Testis (tissue), 3 donors: Measurements from ENCODE around the gene C1QL2. TPM values are rescaled to one million over a fixed set of nuclear protein-coding genes. Genes with fewer than 3 reads are reported as not detected.

Source experiments
- DNase-seq: peaks from one replicate; pipeline ENCODE4 v3.0.0-alpha.2; 2019
- H3K27ac ChIP-seq, 2 donors: fragments of 200-600 bp; sonication (generic); one replicate each; pipeline ENCODE4 v1.5.1; 2019
- H3K27me3 ChIP-seq: fragments of 200-600 bp; sonication (generic); one replicate; pipeline ENCODE4 v1.5.1; 2019
- H3K36me3 ChIP-seq: fragments of 200-600 bp; sonication (generic); one replicate; pipeline ENCODE4 v1.5.1; 2017; ENCODE audit warnings: low read depth; ENCODE audit errors: missing control alignments
- H3K4me1 ChIP-seq: fragments of 200-600 bp; sonication (generic); one replicate; pipeline ENCODE4 v1.5.1; 2019
- H3K4me3 ChIP-seq, 2 donors: fragments of 200-600 bp; sonication (generic); one replicate each; pipeline ENCODE4 v1.5.1; 2017 to 2019
- H3K9me3 ChIP-seq: fragments of 200-600 bp; sonication (generic); one replicate; pipeline ENCODE4 v1.5.1; 2017
- POLR2A ChIP-seq: fragments of 450-650 bp; IDR thresholded peaks from one replicate; pipeline ENCODE4 v1.6.1; 2017; ENCODE audit warnings: antibody characterized with exemption, mild to moderate bottlenecking, moderate library complexity
- WGBS, 2 donors: methylation state at CpG; one replicate each; pipeline ENCODE4 v1.1.5; 2018; 5-methylcytosine and 5-hydroxymethylcytosine counted together
- intact Hi-C: fragments of 100-400 bp; cut with DNase I; formaldehyde crosslinking; loops from one replicate; pipeline ENCODE4 v1.15.1; 2023; ENCODE audit warnings: low total_unique reads
- polyA plus RNA-seq: library from polyadenylated mRNA; stranded (reverse); fragments of 350-450 nt; fragmentation: Illumina TruSeq; extraction: RNeasy Lipid Tissue Mini Kit (QIAGEN cat#74804); gene quantifications from one replicate; pipeline ENCODE4 v1.2.3, GENCODE V29; 2014; ENCODE audit warnings: low read depth, low replicate concordance; ENCODE audit not compliant: insufficient read depth
- total RNA-seq, 2 donors: library from RNA; depleted of rRNA; stranded (reverse); fragments of >200 nt; gene quantifications; one replicate each; pipeline ENCODE4 v1.2.3, GENCODE V29; 2016
- TF ChIP-seq, protein P1 (sequence below), 3 experiments: fragments of 450-650 bp in 2 of 3; fragments of 200-600 bp in 1 of 3; sonication (generic) in 1 of 3; IDR thresholded peaks; one replicate each; pipeline ENCODE4 v1.5.1; 2016 to 2019; ENCODE audit warnings: antibody characterized with exemption in 3 of 3, mild to moderate bottlenecking in 2 of 3, moderate library complexity in 1 of 3

The C1QL2 gene
- total and polyA plus RNA-seq, 3 donors from 2014 or later = 0.55 to 1.2 TPM; not detected in 1

DNA sequence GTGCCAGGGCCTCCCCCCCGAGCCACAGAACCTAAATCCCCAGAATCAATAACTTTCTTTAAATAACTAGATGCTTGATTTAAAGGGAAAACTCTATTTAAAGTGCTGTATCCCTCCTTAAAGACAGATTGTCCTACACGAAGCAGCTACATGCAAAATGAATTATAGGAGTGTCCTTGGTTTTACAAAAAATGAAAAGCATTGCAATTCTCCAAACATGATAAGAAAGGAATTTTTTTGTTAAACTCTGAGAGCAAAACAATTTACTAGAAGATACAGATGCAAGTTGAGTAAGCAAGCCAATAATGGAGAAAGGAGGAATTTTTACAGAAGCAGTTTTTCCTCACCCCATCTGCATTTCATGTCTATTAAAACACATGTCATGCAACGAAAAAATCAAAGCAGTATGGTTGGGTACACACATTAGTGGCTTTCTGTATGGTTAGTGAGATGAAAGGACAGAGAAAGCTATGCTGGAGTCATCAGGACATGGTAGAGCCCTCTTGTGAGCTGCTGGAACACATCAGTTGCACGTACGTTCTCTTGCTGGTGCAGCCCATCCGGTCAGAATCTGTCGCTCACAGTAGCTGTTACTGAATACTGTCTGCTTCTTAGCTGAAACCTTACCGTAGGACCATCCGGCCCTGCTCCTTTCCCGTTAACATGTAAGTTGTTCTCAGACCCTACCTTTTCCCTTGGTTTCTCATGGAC, 39.1 kb upstream of the C1QL2 start:
- H3K4me1 ChIP-seq = peaks cover 24% of the 10 kb centered on the region
- no peaks in the 10 kb centered on the region for H3K36me3 ChIP-seq
- WGBS, 2 donors = 41 to 45% methylated on average over 10 of the region's 10 CpGs
- DNase-seq = peak; percentile 39
- H3K4me3 ChIP-seq = no peak overlapping the region
- H3K27me3 ChIP-seq = no peaks in the 10 kb centered on the region
- intact Hi-C loops = no loop called here
- no peak for TF ChIP-seq POLR2A
- TF ChIP-seq, protein P1, sequence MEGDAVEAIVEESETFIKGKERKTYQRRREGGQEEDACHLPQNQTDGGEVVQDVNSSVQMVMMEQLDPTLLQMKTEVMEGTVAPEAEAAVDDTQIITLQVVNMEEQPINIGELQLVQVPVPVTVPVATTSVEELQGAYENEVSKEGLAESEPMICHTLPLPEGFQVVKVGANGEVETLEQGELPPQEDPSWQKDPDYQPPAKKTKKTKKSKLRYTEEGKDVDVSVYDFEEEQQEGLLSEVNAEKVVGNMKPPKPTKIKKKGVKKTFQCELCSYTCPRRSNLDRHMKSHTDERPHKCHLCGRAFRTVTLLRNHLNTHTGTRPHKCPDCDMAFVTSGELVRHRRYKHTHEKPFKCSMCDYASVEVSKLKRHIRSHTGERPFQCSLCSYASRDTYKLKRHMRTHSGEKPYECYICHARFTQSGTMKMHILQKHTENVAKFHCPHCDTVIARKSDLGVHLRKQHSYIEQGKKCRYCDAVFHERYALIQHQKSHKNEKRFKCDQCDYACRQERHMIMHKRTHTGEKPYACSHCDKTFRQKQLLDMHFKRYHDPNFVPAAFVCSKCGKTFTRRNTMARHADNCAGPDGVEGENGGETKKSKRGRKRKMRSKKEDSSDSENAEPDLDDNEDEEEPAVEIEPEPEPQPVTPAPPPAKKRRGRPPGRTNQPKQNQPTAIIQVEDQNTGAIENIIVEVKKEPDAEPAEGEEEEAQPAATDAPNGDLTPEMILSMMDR (IDR thresholded peaks at IDR 0.05) = no peak
- no peaks in the 10 kb centered on the region for H3K9me3 ChIP-seq
- H3K27ac ChIP-seq = no peak overlapping the region

DNA sequence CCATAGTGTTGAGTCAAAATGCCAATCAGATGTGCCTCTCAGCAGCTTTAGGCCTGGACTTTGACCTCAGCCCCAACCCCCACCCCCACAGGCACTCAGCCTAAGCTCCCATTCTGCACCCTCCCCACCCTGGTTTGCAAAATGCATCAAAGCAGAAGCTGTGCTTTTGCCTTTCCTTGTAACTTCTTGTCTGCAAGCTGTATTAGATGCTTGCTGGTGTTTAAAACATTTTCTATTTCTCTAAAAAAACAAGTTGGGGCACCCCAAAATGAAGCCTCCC, 38.5 kb upstream of the C1QL2 start:
- intact Hi-C loops = no loop called here
- H3K4me3 ChIP-seq = no peak overlapping the region
- no peak overlapping the region for H3K27ac ChIP-seq
- TF ChIP-seq POLR2A = no peak
- TF ChIP-seq, protein P1 (IDR thresholded peaks at IDR 0.05) = no peak
- H3K27me3 ChIP-seq = no peaks in the 10 kb centered on the region
- H3K36me3 ChIP-seq = no peaks in the 10 kb centered on the region
- DNase-seq = no peak
- H3K4me1 ChIP-seq = peaks cover 24% of the 10 kb centered on the region
- H3K9me3 ChIP-seq = no peaks in the 10 kb centered on the region

DNA sequence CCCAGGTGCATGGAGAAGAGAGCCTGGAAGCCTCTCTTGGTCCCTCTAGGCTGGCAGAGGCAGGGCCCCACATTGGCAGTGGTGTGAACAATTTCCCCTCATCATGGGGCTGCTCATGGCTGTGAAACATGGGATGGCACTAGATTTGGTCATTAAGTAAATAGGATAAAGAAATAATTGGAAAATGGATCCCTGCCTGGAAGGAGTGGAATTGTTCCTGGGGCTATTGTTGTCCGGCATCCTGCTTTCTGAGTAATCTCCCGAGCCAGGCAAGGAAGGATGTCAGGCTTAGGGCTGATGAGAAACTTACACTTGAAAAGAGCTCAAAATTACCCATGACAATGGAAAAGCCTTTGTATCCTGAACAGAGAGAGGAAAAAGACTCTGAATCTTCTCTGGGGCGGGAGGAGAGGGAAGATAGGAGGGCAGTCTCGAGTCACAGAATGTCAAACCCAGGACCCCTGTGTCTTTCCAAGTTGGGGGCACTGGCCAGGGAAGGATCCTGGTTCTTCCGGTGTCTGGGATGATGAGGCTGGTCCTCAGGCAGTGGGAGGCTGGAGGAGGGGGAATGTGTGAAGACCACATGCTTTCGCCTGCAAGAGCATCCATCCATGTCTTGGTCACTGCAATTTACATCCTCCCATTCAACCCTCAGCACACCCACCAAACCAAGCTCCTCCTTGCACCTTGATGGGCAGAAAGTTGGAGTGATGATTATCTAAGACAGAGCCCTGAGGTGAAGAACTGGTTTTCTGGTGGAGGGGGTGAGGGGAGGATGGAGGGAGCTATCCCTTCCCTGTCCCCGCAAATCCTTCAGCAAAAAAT, 38.0 kb upstream of the C1QL2 start:
- no peak overlapping the region for H3K4me3 ChIP-seq
- no peak overlapping the region for H3K27ac ChIP-seq
- H3K36me3 ChIP-seq = no peaks in the 10 kb centered on the region
- WGBS, 2 donors = 79 to 84% methylated on average over 7 of the region's 7 CpGs
- no peaks in the 10 kb centered on the region for H3K27me3 ChIP-seq
- intact Hi-C loops = no loop called here
- TF ChIP-seq, protein P1 (IDR thresholded peaks at IDR 0.05) = no peak
- TF ChIP-seq POLR2A = no peak
- H3K4me1 ChIP-seq = peaks cover 24% of the 10 kb centered on the region
- H3K9me3 ChIP-seq = no peaks in the 10 kb centered on the region
- DNase-seq = no peak

DNA sequence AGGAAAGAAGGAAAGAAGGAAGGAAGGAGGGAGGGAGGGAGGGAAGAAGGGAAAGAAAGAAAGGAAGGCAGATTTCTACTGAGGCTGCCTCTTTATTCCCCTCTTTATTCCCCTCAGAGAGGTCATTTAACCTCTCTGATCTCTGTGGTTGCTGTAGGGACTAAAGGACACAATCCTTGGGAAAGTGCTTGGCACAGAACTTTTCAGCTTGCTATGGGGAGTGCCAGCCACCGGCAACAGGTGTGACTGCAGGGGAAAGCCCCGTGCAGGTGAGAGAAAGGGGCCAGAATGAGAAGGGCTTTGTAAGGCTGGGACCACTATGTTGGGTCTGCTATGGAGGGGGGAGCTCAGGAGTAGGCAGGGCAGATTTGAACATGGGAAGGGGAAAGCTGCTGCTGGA, 37.3 kb upstream of the C1QL2 start:
- H3K9me3 ChIP-seq = no peaks in the 10 kb centered on the region
- WGBS, 2 donors = 56 to 73% methylated on average over 2 of the region's 2 CpGs
- intact Hi-C loops = no loop called here
- H3K4me1 ChIP-seq = peaks cover 24% of the 10 kb centered on the region
- H3K36me3 ChIP-seq = no peaks in the 10 kb centered on the region
- DNase-seq = no peak
- H3K27ac ChIP-seq = no peak overlapping the region
- no peak overlapping the region for H3K4me3 ChIP-seq
- TF ChIP-seq POLR2A = no peak
- TF ChIP-seq, protein P1 (IDR thresholded peaks at IDR 0.05) = no peak
- H3K27me3 ChIP-seq = no peaks in the 10 kb centered on the region
